Activated T-helper 2 cell treated with anti-CD3 and anti-CD28 coated beads, Interferon-gamma antibody, Interleukin-2, Interleukin-4, amounts not matched to agents 10 μg/mL and 5 μg/mL and 100 μg/mL, durations not matched to agents 14 hours and 24 hours and 36 hours (primary cell): ENCODE measurements around the gene ENOX1. TPM values are rescaled to one million over a fixed set of nuclear protein-coding genes. Genes with fewer than 3 reads are reported as not detected.
"Not testable (repeated sequence)": the region's sequence is repeated elsewhere in the genome, so short reads cannot be mapped to it uniquely, and the experiment has no call there.

Experiments
- DNase-seq: peaks from one replicate; pipeline ENCODE4 v3.0.0; 2021; ENCODE audit warnings: low spot score
- H3K27ac Mint-ChIP-seq: one replicate; pipeline ENCODE4 v1.8.0; 2021; ENCODE audit warnings: mixed read lengths
- H3K27me3 Mint-ChIP-seq: one replicate; pipeline ENCODE4 v1.8.0; 2021; ENCODE audit warnings: low read depth, mixed read lengths
- H3K36me3 Mint-ChIP-seq: one replicate; pipeline ENCODE4 v1.8.0; 2021; ENCODE audit warnings: low read depth, mixed read lengths
- H3K4me1 Mint-ChIP-seq: one replicate; pipeline ENCODE4 v1.8.0; 2021; ENCODE audit warnings: low read depth, mixed read lengths
- H3K4me3 Mint-ChIP-seq: one replicate; pipeline ENCODE4 v1.8.0; 2021; ENCODE audit warnings: low read depth, mild to moderate bottlenecking, moderate library complexity, mixed read lengths
- H3K9me3 Mint-ChIP-seq: one replicate; pipeline ENCODE4 v1.8.0; 2021; ENCODE audit warnings: mixed read lengths
- intact Hi-C: fragments of 100-400 bp; cut with micrococcal nuclease; formaldehyde crosslinking; loops from one replicate; pipeline ENCODE4 v1.15.1; 2023
- total RNA-seq: library from RNA; stranded (reverse); gene quantifications from 2 replicates; pipeline ENCODE4 v1.2.3, GENCODE V29; 2022

Gene ENOX1
- total RNA-seq: 0.18 TPM in 1 of 2 replicates, not detected in the other

GRCh38 chr13:43786766-43787517 lies at the start of gene ENOX1:
TSS of gene ENOX1 (minus strand) at chr13:43786972.
- Mint-ChIP-seq H3K4me3 (peak within 1 kb of the TSS; percentile 73), H3K27me3 (peaks cover 51% of the 10 kb centered on the region), H3K36me3 (no peaks in the 10 kb centered on the region), H3K4me1 (peaks cover 2% of the 10 kb centered on the region), H3K27ac (no peak within 1 kb of the TSS), H3K9me3 (no peaks in the 10 kb centered on the region)
- intact Hi-C loops: no loop called here
- DNase-seq: no peak

DNA sequence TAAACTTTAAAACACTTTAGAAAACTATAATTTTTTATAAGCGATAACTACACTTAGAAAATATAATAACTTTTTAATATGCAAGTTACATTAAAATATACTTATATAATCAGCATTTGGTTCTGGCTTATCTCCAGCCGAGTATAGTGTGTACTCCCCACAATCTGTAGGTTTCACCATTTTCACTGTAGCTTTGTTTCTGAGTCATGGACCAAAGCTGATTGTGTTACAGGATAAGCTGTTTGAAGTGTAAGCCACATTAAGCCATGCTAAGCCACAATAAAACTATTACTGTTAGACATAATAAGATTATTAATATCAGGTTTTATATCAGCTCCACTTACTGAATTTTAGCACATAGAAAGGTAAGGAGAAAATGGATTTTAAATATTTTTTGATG lies 48.9 kb upstream of the ENOX1 start:
- no peaks in the 10 kb centered on the region for H3K27me3 Mint-ChIP-seq
- no peak overlapping the region for H3K4me3 Mint-ChIP-seq
- intact Hi-C loops: no loop called here
- no peaks in the 10 kb centered on the region for H3K9me3 Mint-ChIP-seq
- no peak overlapping the region for H3K27ac Mint-ChIP-seq
- no peaks in the 10 kb centered on the region for H3K4me1 Mint-ChIP-seq
- DNase-seq: no peak
- no peaks in the 10 kb centered on the region for H3K36me3 Mint-ChIP-seq

- Mint-ChIP-seq H3K4me1 (no peaks in the 10 kb centered on the region), H3K36me3 (no peaks in the 10 kb centered on the region), H3K4me3 (no peak overlapping the region), H3K27me3 (peaks cover 6% of the 10 kb centered on the region), H3K9me3 (no peaks in the 10 kb centered on the region), H3K27ac (no peak overlapping the region)
- DNase-seq: no peak
- intact Hi-C loops: no loop called here
These were observed 44.3 kb upstream of the ENOX1 start for GRCh38 chr13:43831088-43831487.

- H3K36me3 Mint-ChIP-seq: no peaks in the 10 kb centered on the region
- no peaks in the 10 kb centered on the region for H3K4me1 Mint-ChIP-seq
- no peak overlapping the region for H3K4me3 Mint-ChIP-seq
- H3K9me3 Mint-ChIP-seq: no peaks in the 10 kb centered on the region
- H3K27me3 Mint-ChIP-seq: peaks cover 6% of the 10 kb centered on the region
- DNase-seq: no peak
- H3K27ac Mint-ChIP-seq: no peak overlapping the region
- intact Hi-C loops: no loop called here
These were observed 43.7 kb upstream of the ENOX1 start for GRCh38 chr13:43830497-43830881.

DNA sequence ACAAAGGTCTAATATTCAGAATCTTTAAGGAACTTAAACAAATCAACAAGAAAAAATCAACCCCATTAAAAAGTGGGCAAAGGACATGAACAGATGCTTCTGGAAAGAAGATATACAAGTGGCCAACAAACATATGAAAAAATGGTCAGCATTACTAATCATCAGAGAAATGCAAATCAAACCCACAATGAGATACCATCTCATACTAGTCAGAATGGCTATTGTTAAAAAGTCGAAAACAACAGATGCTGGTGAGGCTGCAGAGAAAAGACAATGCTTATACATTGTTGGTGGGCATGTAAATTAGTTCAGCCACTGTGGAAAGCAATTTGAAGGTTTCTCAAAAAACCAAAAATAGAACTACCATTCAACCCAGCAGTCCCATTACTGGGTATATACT lies 37.9 kb upstream of the ENOX1 start:
- H3K4me3 Mint-ChIP-seq, H3K27ac Mint-ChIP-seq, intact Hi-C loops, H3K36me3 Mint-ChIP-seq, H3K9me3 Mint-ChIP-seq, H3K27me3 Mint-ChIP-seq, H3K4me1 Mint-ChIP-seq, DNase-seq: not testable (repeated sequence)

DNA sequence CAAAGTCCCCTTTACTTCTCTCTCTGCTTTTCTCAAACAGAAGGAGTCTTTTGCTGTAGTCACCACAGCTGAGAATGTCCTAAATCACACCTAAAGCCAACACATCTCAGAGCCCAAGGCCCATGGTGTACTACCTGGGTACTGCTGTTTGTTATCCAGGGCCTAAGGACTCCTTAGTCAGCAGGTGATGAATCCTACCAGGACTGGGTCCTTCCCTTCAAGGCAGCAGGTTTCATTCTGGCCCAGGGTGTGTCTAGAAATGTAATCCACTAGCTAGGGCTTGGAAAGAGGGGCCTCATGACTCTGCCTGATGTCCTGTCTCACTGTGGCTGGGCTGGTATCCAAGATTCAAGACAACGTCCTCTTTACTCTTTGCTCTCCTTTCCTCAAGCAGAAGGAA lies 36.2 kb upstream of the ENOX1 start:
- intact Hi-C loops: no loop called here
- Mint-ChIP-seq H3K4me3 (no peak overlapping the region), H3K27me3 (peaks cover 10% of the 10 kb centered on the region), H3K9me3 (no peaks in the 10 kb centered on the region), H3K36me3 (no peaks in the 10 kb centered on the region), H3K27ac (no peak overlapping the region), H3K4me1 (no peaks in the 10 kb centered on the region)
- no peak for DNase-seq

- H3K4me3 Mint-ChIP-seq: no peak overlapping the region
- H3K27ac Mint-ChIP-seq: no peak overlapping the region
- peaks cover 17% of the 10 kb centered on the region for H3K27me3 Mint-ChIP-seq
These were observed 29.7 kb upstream of the ENOX1 start for GRCh38 chr13:43816401-43816889.

GRCh38 chr13:43815204-43815603 lies 28.4 kb upstream of the ENOX1 start:
- no peak for DNase-seq
- Mint-ChIP-seq H3K27me3 (peaks cover 19% of the 10 kb centered on the region), H3K36me3 (no peaks in the 10 kb centered on the region), H3K4me3 (no peak overlapping the region), H3K9me3 (no peaks in the 10 kb centered on the region), H3K27ac (no peak overlapping the region), H3K4me1 (no peaks in the 10 kb centered on the region)
- intact Hi-C loops: no loop called here

More at GRCh38 chr13:43816401-43816889, 29.7 kb upstream of the ENOX1 start:
- H3K9me3 Mint-ChIP-seq: no peaks in the 10 kb centered on the region
- no peak for DNase-seq
- H3K4me1 Mint-ChIP-seq: no peaks in the 10 kb centered on the region
- intact Hi-C loops: no loop called here
- H3K36me3 Mint-ChIP-seq: no peaks in the 10 kb centered on the region

DNA sequence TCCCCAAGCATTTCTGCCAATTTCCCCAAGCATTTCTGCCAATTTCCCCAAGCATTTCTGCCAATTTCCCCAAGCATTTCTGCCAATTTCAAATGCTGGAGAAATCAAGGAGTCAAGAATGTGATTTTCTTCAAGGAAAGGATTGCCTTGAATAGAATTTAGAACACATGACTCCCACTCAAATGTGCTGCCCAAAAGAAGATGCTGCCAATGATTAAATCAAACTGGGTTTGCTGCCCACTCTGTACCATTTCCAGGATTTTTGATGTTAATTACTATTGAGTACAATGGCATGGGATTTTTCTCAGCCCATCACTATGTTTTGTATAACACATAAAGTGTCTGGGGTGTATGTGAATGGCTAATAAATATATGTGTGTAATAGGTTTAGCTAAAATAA lies 21.9 kb upstream of the ENOX1 start:
- Mint-ChIP-seq H3K27ac (no peak overlapping the region), H3K9me3 (no peaks in the 10 kb centered on the region), H3K36me3 (no peaks in the 10 kb centered on the region), H3K27me3 (peaks cover 16% of the 10 kb centered on the region), H3K4me1 (peaks cover 3% of the 10 kb centered on the region), H3K4me3 (no peak overlapping the region)
- DNase-seq: no peak
- intact Hi-C loops: no loop called here

DNA sequence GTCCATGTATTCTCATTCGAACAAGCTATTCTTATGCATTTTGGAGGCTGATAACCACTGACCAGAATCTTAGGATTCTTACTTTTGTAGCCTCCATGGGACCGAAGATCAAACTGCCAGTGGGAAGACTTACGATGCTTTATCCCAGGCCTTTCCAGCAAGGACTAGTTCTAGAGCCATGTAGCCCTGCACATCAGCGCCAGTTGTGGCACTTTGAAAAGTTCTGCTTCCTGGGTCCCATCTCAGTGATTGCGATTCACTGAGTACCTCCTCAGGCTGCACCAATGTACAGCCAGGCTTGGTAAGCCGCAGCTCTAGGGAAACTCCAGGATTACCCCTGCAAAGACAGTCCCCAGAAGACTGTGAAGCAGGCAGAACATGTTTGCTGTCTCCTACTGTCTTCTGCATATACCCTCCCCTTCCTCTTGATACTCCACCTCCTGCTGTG lies 18.9 kb upstream of the ENOX1 start:
- H3K4me3 Mint-ChIP-seq: no peak overlapping the region
- H3K4me1 Mint-ChIP-seq: peaks cover 3% of the 10 kb centered on the region
- no peak for DNase-seq
- no peaks in the 10 kb centered on the region for H3K36me3 Mint-ChIP-seq
- H3K27me3 Mint-ChIP-seq: peaks cover 9% of the 10 kb centered on the region
- H3K27ac Mint-ChIP-seq: no peak overlapping the region
- no peaks in the 10 kb centered on the region for H3K9me3 Mint-ChIP-seq
- intact Hi-C loops: no loop called here

DNA sequence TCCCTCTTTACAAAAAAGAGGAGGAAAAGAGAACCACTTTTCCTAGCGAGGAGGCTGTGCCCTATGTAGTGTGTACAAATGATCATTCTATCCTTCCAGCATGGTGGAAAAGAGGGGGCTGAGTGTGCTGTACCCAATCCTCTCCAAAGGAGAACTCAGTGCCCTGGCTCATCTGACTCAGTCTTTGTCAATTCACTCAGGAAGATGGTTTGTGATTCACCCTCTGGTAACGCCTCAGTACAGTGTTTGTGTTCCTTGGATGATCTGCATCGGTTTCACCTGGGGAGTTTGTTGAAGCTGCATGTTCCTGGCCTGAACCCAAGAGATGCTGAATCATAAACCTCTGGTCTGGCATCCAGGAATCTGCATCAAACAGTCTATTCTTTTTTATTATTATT lies 18.3 kb upstream of the ENOX1 start:
- Mint-ChIP-seq H3K27ac (no peak overlapping the region), H3K4me3 (no peak overlapping the region), H3K9me3 (no peaks in the 10 kb centered on the region), H3K27me3 (peaks cover 9% of the 10 kb centered on the region), H3K4me1 (peaks cover 3% of the 10 kb centered on the region), H3K36me3 (no peaks in the 10 kb centered on the region)
- no peak for DNase-seq
- intact Hi-C loops: no loop called here

GRCh38 chr13:43804461-43805070 lies 17.8 kb upstream of the ENOX1 start:
- Mint-ChIP-seq H3K27ac (no peak overlapping the region), H3K4me3 (no peak overlapping the region), H3K27me3 (peaks cover 12% of the 10 kb centered on the region), H3K9me3 (no peaks in the 10 kb centered on the region), H3K4me1 (peaks cover 3% of the 10 kb centered on the region), H3K36me3 (no peaks in the 10 kb centered on the region)
- DNase-seq: no peak
- intact Hi-C loops: loop anchor here (1.0 kb wide), 1 partner anchor 835 kb away; no protein-coding TSS in a partner anchor

- peaks cover 3% of the 10 kb centered on the region for H3K4me1 Mint-ChIP-seq
These were observed 15.7 kb upstream of the ENOX1 start for GRCh38 chr13:43802511-43802910.

More at GRCh38 chr13:43802511-43802910, 15.7 kb upstream of the ENOX1 start:
- Mint-ChIP-seq H3K27me3 (peaks cover 18% of the 10 kb centered on the region), H3K36me3 (no peaks in the 10 kb centered on the region), H3K9me3 (no peaks in the 10 kb centered on the region), H3K4me3 (no peak overlapping the region), H3K27ac (no peak overlapping the region)
- no peak for DNase-seq
- intact Hi-C loops: no loop called here
